NCI-H2227 (cell line): Measurements from ENCODE around the gene AR.

Source experiments
- DNase-seq: peaks from one replicate; lab custom pipeline; 2025; ENCODE audit not compliant: unreplicated experiment; lab: John Stamatoyannopoulos, UW

Gene AR

DNA sequence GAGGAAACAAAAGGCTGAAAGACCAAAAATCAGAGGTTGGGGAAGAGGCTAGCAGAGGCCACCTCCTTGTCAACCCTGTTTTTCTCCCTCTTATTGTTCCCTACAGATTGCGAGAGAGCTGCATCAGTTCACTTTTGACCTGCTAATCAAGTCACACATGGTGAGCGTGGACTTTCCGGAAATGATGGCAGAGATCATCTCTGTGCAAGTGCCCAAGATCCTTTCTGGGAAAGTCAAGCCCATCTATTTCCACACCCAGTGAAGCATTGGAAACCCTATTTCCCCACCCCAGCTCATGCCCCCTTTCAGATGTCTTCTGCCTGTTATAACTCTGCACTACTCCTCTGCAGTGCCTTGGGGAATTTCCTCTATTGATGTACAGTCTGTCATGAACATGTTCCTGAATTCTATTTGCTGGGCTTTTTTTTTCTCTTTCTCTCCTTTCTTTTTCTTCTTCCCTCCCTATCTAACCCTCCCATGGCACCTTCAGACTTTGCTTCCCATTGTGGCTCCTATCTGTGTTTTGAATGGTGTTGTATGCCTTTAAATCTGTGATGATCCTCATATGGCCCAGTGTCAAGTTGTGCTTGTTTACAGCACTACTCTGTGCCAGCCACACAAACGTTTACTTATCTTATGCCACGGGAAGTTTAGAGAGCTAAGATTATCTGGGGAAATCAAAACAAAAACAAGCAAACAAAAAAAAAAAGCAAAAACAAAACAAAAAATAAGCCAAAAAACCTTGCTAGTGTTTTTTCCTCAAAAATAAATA is 179.9 kb downstream of the AR start:
- DNase-seq = no peak

GRCh38 chrX:67724359-67725110 is 180.7 kb downstream of the AR start:
- no peak for DNase-seq

GRCh38 chrX:67725471-67725870 is 181.7 kb downstream of the AR start:
- DNase-seq = no peak

DNA sequence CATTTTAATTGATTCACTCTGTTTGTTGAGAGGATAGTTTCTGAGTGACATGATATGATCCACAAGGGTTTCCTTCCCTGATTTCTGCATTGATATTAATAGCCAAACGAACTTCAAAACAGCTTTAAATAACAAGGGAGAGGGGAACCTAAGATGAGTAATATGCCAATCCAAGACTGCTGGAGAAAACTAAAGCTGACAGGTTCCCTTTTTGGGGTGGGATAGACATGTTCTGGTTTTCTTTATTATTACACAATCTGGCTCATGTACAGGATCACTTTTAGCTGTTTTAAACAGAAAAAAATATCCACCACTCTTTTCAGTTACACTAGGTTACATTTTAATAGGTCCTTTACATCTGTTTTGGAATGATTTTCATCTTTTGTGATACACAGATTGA is 182.2 kb downstream of the AR start:
- DNase-seq = no peak

- no peak for DNase-seq
These were observed 183.8 kb downstream of the AR start for GRCh38 chrX:67727576-67727975.

- no peak for DNase-seq
These were observed 186.5 kb downstream of the AR start for GRCh38 chrX:67730296-67730695.

DNA sequence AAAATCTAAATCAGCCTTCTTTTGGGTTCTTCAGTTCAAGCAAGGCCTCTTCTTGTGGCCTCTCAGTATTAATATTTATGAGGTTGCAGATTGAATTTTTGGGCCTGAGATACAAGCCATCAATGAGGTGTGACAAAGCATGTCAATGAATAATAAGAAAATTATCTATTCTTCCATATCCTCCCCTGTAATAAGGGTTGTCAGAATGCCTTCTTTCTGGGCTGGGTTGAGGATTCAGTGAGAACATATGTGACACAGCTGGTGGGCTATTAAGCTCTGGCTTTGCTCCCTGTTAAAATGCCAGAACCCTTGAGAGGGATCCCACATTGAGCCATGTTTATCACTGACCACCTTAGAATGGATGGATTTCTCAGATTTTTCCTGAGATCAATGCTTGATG is 187.2 kb downstream of the AR start:
- DNase-seq = no peak

GRCh38 chrX:67732864-67733263 is 189.0 kb downstream of the AR start:
- DNase-seq = no peak

DNA sequence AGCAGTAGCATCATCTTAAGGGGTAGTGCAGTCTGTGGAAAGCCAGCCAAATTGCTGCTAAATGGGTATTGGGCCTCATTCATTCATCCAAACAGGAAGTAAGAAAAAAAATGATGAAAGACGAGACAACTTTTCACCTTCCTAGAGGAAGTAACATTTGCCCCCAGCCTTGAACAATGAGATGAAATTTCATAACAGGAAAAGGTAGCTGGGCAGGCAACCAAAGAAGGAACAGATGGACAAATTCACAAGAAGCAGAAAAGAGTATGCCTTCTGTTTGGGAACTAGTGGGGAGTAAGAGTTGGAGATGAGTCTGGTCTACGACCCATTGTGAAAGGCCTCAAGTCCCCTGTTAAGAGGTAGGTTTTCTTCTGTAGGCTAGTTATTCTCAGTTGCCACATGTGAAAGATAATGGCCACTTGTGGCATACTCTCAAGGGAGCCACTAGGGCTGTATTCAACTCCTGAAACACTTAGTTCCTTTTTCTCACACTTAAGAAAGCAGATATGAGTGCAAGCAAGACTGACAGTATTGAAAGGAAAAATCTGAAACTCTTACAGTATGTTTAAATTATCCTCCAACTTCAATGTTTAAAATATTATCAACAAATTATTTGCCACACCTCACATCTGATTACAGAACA is 190.4 kb downstream of the AR start:
- no peak for DNase-seq

DNA sequence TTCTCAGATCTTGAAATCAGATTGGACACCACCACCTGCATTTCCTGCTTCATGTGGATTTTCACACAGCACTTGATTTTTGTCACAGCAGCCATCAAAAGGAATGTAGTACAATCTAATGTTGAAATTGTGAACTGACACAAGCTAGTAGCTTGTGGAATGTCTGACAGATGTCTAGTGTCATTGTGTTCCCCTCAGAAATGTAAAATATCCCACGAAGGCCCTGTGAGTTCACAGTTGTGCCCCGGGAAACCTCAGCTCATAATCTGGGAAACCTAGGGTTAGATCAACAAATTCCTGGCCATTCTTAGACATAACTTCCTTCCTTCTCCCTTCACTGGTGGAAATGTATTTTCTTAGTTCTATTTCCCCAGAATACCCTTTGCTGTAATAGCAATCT is 205.7 kb downstream of the AR start:
- DNase-seq = no peak

- no peak for DNase-seq
These were observed 206.9 kb downstream of the AR start for GRCh38 chrX:67750694-67751093.

DNA sequence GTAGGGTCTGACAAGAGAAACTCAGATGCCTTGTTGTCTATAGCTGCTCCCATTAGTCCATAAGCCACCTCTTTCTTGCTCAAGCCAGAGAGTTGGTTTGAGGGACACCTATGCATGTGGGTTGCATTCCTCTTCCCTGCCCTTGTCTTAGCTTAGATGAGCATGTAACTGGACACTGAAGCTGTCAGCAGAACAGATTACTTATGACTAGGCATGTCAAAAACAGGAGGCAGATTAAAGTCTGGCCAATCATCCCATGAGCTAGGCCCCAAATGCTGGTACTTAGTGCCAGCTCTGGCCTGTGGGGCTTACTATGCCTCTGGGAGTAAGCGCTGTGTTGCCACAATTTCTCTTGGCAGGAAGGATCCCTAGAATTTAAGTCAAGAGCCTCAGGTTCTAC is 215.2 kb downstream of the AR start:
- no peak for DNase-seq

- no peak for DNase-seq
These were observed 233.3 kb downstream of the AR start for GRCh38 chrX:67777148-67777547.

DNA sequence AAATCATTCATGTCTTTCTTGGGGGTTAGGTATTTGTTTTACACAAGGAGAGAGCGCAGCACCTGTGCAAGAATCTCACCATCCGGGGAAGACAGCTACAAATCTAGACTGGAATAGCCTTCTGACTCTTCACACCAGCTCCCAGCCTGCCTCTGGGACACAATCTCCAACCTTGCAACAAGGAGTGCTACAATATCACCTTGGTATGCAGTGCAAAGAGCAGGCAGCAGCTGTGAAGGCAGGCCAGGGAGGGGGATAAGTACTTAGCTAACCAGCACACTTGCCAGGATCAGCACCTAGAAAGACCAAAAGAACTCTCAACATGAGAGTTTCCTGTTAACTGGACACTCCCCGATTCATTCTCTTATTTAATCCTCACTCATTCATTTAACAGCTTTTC is 235.3 kb downstream of the AR start:
- DNase-seq = no peak
